HG03280 (cell line): ENCODE measurements around the gene PCP2.

Experiments
- ATAC-seq: cut with Tn5 transposase; IDR thresholded peaks from one replicate; pipeline ENCODE4 v1.9.1; 2021; ENCODE audit warnings: mild to moderate bottlenecking, moderate library complexity; ENCODE audit not compliant: unreplicated experiment

PCP2 gene

GRCh38 chr19:7640803-7641202 is 7.3 kb upstream of the PCP2 start:
- ATAC-seq = no peak

GRCh38 chr19:7639863-7640348 is 6.4 kb upstream of the PCP2 start:
- ATAC-seq = no peak

- ATAC-seq = no peak
Observed at GRCh38 chr19:7638802-7639465, 5.4 kb upstream of the PCP2 start.

GRCh38 chr19:7637374-7638256 is 4.1 kb upstream of the PCP2 start:
- ATAC-seq = peak; percentile 24

- peak; percentile 68 for ATAC-seq
Observed at GRCh38 chr19:7636691-7637373, 3.3 kb upstream of the PCP2 start, which contains the start of gene STXBP2. TSS of gene STXBP2 (plus strand) at chr19:7637110. CDS start at chr19:7637150, 40 bp downstream.

GRCh38 chr19:7636317-7636690 is 2.8 kb upstream of the PCP2 start:
- no peak for ATAC-seq

- no peak for ATAC-seq
Observed at GRCh38 chr19:7635670-7636069, 2.2 kb upstream of the PCP2 start.

GRCh38 chr19:7632340-7633203 is 947 bp downstream of the PCP2 start:
- no peak for ATAC-seq

GRCh38 chr19:7631577-7631976 is 1.9 kb downstream of the PCP2 start:
- no peak for ATAC-seq

GRCh38 chr19:7629347-7630054 is 4.0 kb downstream of the PCP2 start, which contains the start of the genes PET100 and XAB2:
TSS of gene PET100 (plus strand) at chr19:7629793. CDS start at chr19:7629834, 41 bp downstream.
TSS of gene XAB2 (minus strand) at chr19:7629545. CDS start at chr19:7629527, 18 bp downstream.
- ATAC-seq = peak; percentile 93

- no peak for ATAC-seq
Observed at GRCh38 chr19:7628589-7629311, 4.8 kb downstream of the PCP2 start.

GRCh38 chr19:7627166-7627565 is 6.4 kb downstream of the PCP2 start:
- ATAC-seq = no peak

- ATAC-seq = no peak
Observed at GRCh38 chr19:7625763-7626372, 7.7 kb downstream of the PCP2 start.

GRCh38 chr19:7624810-7625209 is 8.7 kb downstream of the PCP2 start:
- ATAC-seq = no peak

GRCh38 chr19:7623725-7624603 is 9.6 kb downstream of the PCP2 start:
- ATAC-seq = no peak

- no peak for ATAC-seq
Observed at GRCh38 chr19:7622933-7623685, 10.4 kb downstream of the PCP2 start.
